T-helper 1 cell treated with Interleukin-12 subunit alpha and Interleukin-12 subunit beta and Interleukin-4 antibody, amounts not matched to agents 30 μg/mL and 1 μg/mL, for 36 hours (primary cell): ENCODE measurements around the gene KCTD1.

Experiments
- H3K27ac Mint-ChIP-seq: one replicate; pipeline ENCODE4 v1.8.0; 2021; ENCODE audit warnings: mild to moderate bottlenecking, mixed read lengths
- H3K27me3 Mint-ChIP-seq: one replicate; pipeline ENCODE4 v1.8.0; 2021; ENCODE audit warnings: low read depth, mixed read lengths
- H3K36me3 Mint-ChIP-seq: one replicate; pipeline ENCODE4 v1.8.0; 2021; ENCODE audit warnings: low read depth, mixed read lengths
- H3K4me1 Mint-ChIP-seq: one replicate; pipeline ENCODE4 v1.8.0; 2021; ENCODE audit warnings: low read depth, mixed read lengths
- H3K4me3 Mint-ChIP-seq: one replicate; pipeline ENCODE4 v1.8.0; 2021; ENCODE audit warnings: mild to moderate bottlenecking, moderate library complexity, mixed read lengths
- H3K9me3 Mint-ChIP-seq: one replicate; pipeline ENCODE4 v1.8.0; 2021; ENCODE audit warnings: mixed read lengths

KCTD1 gene

GRCh38 chr18:26516964-26517363 is 31.4 kb downstream of the KCTD1 start:
- Mint-ChIP-seq H3K36me3 (no peaks in the 10 kb centered on the region), H3K27ac (no peak overlapping the region), H3K27me3 (peaks cover 8% of the 10 kb centered on the region), H3K4me1 (no peaks in the 10 kb centered on the region), H3K4me3 (no peak overlapping the region), H3K9me3 (no peaks in the 10 kb centered on the region)

- H3K4me1 Mint-ChIP-seq, result no peaks in the 10 kb centered on the region
- H3K27me3 Mint-ChIP-seq, result peaks cover 8% of the 10 kb centered on the region
- H3K36me3 Mint-ChIP-seq, result no peaks in the 10 kb centered on the region
- H3K27ac Mint-ChIP-seq, result no peak overlapping the region
- H3K9me3 Mint-ChIP-seq, result no peaks in the 10 kb centered on the region
- H3K4me3 Mint-ChIP-seq, result no peak overlapping the region
These were observed 32.5 kb downstream of the KCTD1 start for GRCh38 chr18:26515643-26516487.

GRCh38 chr18:26511339-26512071 is 36.8 kb downstream of the KCTD1 start:
- no peaks in the 10 kb centered on the region for H3K4me1 Mint-ChIP-seq
- H3K36me3 Mint-ChIP-seq, result no peaks in the 10 kb centered on the region
- H3K9me3 Mint-ChIP-seq, result no peaks in the 10 kb centered on the region
- no peak overlapping the region for H3K4me3 Mint-ChIP-seq
- H3K27ac Mint-ChIP-seq, result no peak overlapping the region
- peaks cover 5% of the 10 kb centered on the region for H3K27me3 Mint-ChIP-seq

GRCh38 chr18:26510337-26510736 is 38.0 kb downstream of the KCTD1 start:
- no peaks in the 10 kb centered on the region for H3K36me3 Mint-ChIP-seq
- H3K27me3 Mint-ChIP-seq, result no peaks in the 10 kb centered on the region
- no peak overlapping the region for H3K27ac Mint-ChIP-seq
- H3K4me3 Mint-ChIP-seq, result no peak overlapping the region
- H3K9me3 Mint-ChIP-seq, result no peaks in the 10 kb centered on the region
- H3K4me1 Mint-ChIP-seq, result no peaks in the 10 kb centered on the region

- Mint-ChIP-seq H3K27ac (no peak overlapping the region), H3K4me1 (no peaks in the 10 kb centered on the region), H3K36me3 (no peaks in the 10 kb centered on the region), H3K9me3 (no peaks in the 10 kb centered on the region), H3K4me3 (no peak overlapping the region), H3K27me3 (no peaks in the 10 kb centered on the region)
These were observed 42.3 kb downstream of the KCTD1 start for GRCh38 chr18:26506012-26506411.

GRCh38 chr18:26504831-26505230 is 43.5 kb downstream of the KCTD1 start:
- no peaks in the 10 kb centered on the region for H3K36me3 Mint-ChIP-seq

GRCh38 chr18:26503382-26503781 is 45.0 kb downstream of the KCTD1 start:
- Mint-ChIP-seq H3K36me3 (no peaks in the 10 kb centered on the region), H3K27ac (no peak overlapping the region), H3K4me3 (no peak overlapping the region), H3K4me1 (no peaks in the 10 kb centered on the region), H3K9me3 (no peaks in the 10 kb centered on the region), H3K27me3 (no peaks in the 10 kb centered on the region)

More at GRCh38 chr18:26504831-26505230, 43.5 kb downstream of the KCTD1 start:
- Mint-ChIP-seq H3K4me1 (no peaks in the 10 kb centered on the region), H3K27me3 (no peaks in the 10 kb centered on the region), H3K4me3 (no peak overlapping the region), H3K27ac (no peak overlapping the region), H3K9me3 (no peaks in the 10 kb centered on the region)

GRCh38 chr18:26502823-26503222 is 45.5 kb downstream of the KCTD1 start:
- H3K4me1 Mint-ChIP-seq, result no peaks in the 10 kb centered on the region
- H3K9me3 Mint-ChIP-seq, result no peaks in the 10 kb centered on the region
- H3K27ac Mint-ChIP-seq, result no peak overlapping the region
- H3K36me3 Mint-ChIP-seq, result no peaks in the 10 kb centered on the region
- no peak overlapping the region for H3K4me3 Mint-ChIP-seq
- H3K27me3 Mint-ChIP-seq, result no peaks in the 10 kb centered on the region

- H3K36me3 Mint-ChIP-seq, result no peaks in the 10 kb centered on the region
- no peaks in the 10 kb centered on the region for H3K9me3 Mint-ChIP-seq
- H3K4me3 Mint-ChIP-seq, result no peak overlapping the region
- H3K27ac Mint-ChIP-seq, result no peak overlapping the region
- no peaks in the 10 kb centered on the region for H3K27me3 Mint-ChIP-seq
- no peaks in the 10 kb centered on the region for H3K4me1 Mint-ChIP-seq
These were observed 50.5 kb downstream of the KCTD1 start for GRCh38 chr18:26497866-26498265.

- Mint-ChIP-seq H3K9me3 (no peaks in the 10 kb centered on the region), H3K27ac (no peak overlapping the region), H3K4me3 (no peak overlapping the region), H3K4me1 (no peaks in the 10 kb centered on the region), H3K27me3 (no peaks in the 10 kb centered on the region), H3K36me3 (no peaks in the 10 kb centered on the region)
These were observed 51.8 kb downstream of the KCTD1 start for GRCh38 chr18:26496528-26496927.

- Mint-ChIP-seq H3K9me3 (no peaks in the 10 kb centered on the region), H3K4me3 (no peak overlapping the region), H3K27ac (no peak overlapping the region), H3K36me3 (no peaks in the 10 kb centered on the region), H3K4me1 (no peaks in the 10 kb centered on the region), H3K27me3 (no peaks in the 10 kb centered on the region)
These were observed 53.1 kb downstream of the KCTD1 start for GRCh38 chr18:26495287-26495686.

GRCh38 chr18:26493021-26493420 is 55.3 kb downstream of the KCTD1 start:
- Mint-ChIP-seq H3K36me3 (no peaks in the 10 kb centered on the region), H3K4me3 (no peak overlapping the region), H3K27ac (no peak overlapping the region), H3K4me1 (no peaks in the 10 kb centered on the region), H3K27me3 (no peaks in the 10 kb centered on the region), H3K9me3 (no peaks in the 10 kb centered on the region)

- no peaks in the 10 kb centered on the region for H3K9me3 Mint-ChIP-seq
These were observed 57.0 kb downstream of the KCTD1 start for GRCh38 chr18:26491194-26491816.

GRCh38 chr18:26489881-26490280 is 58.5 kb downstream of the KCTD1 start:
- H3K4me1 Mint-ChIP-seq, result peaks cover 1% of the 10 kb centered on the region
- no peaks in the 10 kb centered on the region for H3K9me3 Mint-ChIP-seq
- no peak overlapping the region for H3K4me3 Mint-ChIP-seq
- no peaks in the 10 kb centered on the region for H3K27me3 Mint-ChIP-seq
- no peak overlapping the region for H3K27ac Mint-ChIP-seq
- no peaks in the 10 kb centered on the region for H3K36me3 Mint-ChIP-seq

More at GRCh38 chr18:26491194-26491816, 57.0 kb downstream of the KCTD1 start:
- Mint-ChIP-seq H3K27ac (no peak overlapping the region), H3K36me3 (no peaks in the 10 kb centered on the region), H3K27me3 (no peaks in the 10 kb centered on the region), H3K4me3 (no peak overlapping the region), H3K4me1 (peaks cover 1% of the 10 kb centered on the region)

GRCh38 chr18:26489191-26489590 is 59.2 kb downstream of the KCTD1 start:
- H3K27ac Mint-ChIP-seq, result no peak overlapping the region
- H3K27me3 Mint-ChIP-seq, result no peaks in the 10 kb centered on the region
- no peaks in the 10 kb centered on the region for H3K36me3 Mint-ChIP-seq
- peaks cover 1% of the 10 kb centered on the region for H3K4me1 Mint-ChIP-seq
- no peaks in the 10 kb centered on the region for H3K9me3 Mint-ChIP-seq
- H3K4me3 Mint-ChIP-seq, result no peak overlapping the region
